T-helper 22 cell (primary cell): ENCODE measurements around the gene PPAN.
A peak's percentile ranks its signal among the peaks of the same experiment; 100 is the strongest.

Source experiments
- DNase-seq: peaks from one replicate; pipeline ENCODE4 v3.0.0-alpha.2; 2020; ENCODE audit warnings: low read depth

The PPAN gene

DNA sequence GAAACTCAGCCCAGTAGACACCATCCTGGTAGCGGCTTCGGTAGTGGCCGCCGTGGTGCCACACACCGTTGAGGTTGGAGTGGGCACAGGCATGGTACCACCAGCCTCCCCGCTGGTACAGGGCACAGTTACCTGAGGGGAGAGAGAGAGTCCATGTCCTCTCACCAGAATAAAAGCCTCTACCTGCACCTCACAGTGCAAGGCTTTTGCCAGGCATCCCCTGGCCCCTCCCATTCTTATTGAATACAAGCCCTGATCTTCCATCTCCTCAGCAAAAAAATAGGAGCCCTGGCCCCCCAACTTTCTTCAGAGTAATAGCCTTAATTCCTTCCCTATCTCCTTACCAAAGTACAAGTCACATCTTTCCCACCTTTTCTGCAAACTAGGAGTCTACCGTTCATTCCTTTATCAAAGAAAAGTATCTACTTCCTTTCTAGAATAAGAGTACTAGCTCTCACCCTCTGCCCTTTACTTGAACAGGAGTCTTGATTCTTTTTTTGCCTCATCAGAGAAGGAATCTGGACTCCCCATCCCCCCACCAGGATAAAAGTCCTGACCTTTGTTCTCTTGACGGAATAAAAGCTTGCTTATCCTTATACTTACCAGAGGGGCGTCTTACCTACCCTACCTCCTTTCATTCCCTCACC, 13.4 kb upstream of the PPAN start:
- DNase-seq = no peak

DNA sequence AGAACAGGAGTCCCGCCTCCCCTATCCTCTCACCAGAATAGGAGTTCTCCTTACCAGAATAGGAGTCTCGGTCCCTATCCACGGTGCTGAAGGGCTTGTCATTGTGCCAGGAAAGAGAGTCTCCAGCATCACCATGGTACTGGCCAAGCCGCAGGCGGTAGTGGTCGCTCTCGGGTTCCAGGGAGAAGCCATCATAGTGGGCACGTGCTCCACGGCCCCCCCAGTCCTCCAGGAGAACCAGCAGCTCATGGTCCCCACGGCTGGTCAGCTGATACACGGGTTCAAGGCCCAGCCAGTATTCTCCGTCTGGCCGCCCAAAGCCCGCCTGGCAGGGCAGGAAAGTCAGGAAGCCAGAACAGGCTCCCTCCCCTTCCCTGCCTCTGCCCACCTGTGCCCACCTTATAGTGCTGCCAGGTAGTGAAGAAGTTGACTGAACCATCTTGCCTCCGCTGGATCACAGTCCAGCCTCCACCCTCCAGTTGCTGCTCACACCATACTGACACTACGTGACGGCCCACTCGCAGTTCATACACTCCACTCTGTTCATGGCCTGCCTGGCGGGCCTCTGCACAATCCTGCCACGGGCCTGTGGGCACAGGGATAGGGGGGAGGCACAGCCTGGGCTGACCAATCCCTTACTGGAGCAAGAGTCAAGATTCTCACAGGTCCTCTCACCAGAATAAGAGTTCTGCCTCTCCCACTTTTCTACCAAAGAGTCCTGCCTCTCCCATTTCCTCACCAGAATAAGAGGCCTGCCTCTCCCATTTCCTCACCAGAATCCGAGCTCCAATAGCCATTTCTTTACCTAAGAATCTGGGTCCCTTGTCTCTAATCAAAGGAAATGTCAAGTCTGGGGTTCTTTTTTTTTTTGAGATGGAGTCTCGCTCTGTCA, 12.6 kb upstream of the PPAN start:
- no peak for DNase-seq

DNA sequence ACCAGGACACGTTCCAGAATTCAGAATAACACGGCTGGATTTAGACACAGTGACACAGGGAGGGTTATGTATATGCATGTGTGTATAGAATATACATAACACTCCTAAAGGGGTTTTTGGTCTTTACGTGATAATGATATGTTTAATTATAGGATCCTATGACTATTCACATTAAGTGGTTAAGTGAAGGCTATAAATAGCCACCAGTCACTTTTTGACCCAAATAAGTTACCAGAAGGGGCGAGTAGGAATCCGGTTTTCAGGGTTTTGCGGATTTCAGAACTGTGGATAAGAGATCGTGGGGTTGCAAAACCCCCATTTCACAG, 10.6 kb upstream of the PPAN start:
- DNase-seq = no peak

DNA sequence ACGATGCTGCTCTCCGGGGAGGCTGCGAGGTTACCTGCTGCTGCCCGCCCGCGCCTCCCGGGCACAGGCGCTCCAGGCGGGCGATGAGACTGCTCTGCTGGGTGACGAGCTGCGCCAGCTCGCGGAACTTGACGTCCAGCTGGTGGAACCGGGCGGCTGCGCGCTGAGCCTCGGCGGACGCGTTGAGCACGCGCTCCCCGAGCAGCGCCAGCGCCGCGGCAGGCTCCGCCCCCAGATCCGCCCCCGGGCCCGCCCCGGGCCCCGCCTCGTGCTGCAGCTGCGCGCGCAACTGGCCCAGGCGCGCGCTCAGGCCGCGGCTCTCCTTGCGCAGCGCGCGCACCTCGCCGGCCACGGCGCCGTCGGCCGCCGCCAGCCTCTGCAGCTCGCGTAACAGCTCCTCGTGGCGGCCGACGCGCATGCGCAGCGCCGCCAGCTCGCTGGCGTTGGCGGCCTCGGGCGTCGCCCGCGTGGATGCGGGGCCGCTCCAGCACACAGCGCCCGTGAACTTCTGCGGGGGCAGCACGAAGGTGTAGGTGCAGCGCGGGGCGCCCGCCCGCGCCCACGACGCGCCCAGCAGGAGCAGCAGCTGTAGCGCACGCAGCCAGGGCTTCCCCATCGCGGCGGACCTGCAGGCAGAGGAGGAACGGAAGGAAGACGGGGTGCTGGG, 10.1 kb upstream of the PPAN start:
- DNase-seq = peak; percentile 79

DNA sequence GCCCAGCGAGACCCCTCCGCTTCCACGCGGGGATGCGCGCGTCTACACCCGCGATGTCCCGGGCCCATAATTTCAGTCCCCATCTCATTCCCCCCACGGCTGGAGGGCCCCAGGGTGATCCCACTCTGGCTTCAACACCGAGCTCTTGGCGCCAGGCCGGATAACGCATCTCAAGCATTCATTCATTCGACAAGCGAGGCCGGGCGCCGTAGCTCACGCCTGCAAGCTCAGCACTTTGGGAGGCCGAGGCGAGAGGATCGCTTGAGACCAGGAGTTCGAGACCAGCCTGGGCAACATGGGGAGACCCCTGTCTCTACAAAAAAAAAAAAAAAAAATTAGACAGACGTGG, 9.6 kb upstream of the PPAN start:
- no peak for DNase-seq

DNA sequence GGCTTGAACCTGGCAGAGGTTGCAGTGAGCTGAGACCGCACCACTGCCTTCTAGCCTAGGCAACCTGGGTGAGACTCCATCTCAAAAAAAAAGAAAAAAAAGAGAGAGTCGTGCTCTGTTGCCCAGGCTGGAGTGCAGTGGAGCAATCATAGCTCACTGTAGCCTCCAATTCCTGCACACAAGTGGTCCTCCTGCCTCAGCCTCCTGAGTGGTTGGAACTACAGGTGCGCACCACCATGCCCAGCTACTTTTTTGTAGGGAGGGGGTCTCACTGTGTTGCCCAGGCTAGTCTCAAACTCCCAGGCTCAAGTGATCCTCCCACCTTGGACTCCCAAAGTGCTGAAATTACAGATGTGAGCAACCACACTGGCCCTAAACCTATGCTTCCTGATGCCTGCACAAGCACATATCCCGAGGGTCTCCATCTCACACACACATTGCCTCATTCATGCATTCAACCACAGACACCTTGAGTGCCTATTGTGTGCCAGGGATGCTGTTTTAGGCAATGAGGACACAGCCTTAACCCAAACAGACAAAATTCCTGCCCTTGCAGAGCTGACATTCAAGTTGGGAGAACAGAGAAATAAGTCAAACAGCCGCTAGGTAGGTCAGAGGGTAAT, 5.9 kb upstream of the PPAN start:
- no peak for DNase-seq

DNA sequence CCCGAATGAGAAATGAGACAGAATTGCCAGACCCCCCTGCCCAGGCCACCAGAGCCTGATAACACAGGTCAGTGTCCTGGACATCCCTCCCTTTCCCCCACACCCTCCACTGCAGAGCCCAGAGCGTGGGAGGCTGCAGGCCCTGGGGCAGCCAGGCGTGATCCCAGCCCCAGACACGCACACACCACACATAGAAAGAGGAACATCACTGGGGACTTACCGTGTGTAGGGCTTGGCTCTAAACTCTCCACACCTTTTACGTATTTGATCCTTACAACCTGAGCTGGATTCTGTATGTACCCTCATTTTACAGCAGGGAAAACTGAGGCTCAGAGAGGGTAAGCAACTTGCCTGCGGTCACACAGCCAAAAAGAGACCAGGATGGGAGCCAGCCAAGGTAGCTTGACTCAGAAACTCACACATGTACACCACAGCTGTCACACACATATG, 3.4 kb upstream of the PPAN start:
- no peak for DNase-seq

GRCh38 chr19:10104130-10104513, 2.0 kb upstream of the PPAN start:
- DNase-seq = no peak

GRCh38 chr19:10104665-10105508, 1.3 kb upstream of the PPAN start:
- peak; percentile 83 for DNase-seq

- DNase-seq = peak; percentile 59
Observed at GRCh38 chr19:10105509-10106099, 558 bp upstream of the PPAN start.

- no peak for DNase-seq
Observed at GRCh38 chr19:10107254-10107653, 1.1 kb downstream of the PPAN start.

DNA sequence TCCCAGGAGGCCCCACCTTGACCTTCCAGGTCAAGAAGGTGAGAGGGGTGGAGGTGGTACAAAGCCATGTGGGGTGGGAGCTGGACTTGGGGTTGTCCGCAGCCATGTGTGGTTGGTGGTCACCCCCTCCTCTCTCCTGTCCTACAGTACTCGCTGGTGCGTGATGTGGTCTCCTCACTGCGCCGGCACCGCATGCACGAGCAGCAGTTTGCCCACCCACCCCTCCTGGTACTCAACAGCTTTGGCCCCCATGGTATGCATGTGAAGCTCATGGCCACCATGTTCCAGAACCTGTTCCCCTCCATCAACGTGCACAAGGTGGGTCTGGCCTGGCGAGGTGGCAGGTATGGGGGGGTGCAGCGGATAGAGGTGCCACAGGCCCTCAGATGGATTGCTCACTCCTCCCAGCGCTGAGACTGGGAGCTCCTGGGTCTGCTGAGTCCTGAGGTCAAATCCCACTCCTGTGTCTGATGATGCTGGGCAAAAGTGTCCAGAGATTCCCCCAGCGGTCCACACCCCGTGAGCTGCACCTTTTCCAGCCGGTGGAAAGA, 1.7 kb downstream of the PPAN start:
- DNase-seq = no peak

DNA sequence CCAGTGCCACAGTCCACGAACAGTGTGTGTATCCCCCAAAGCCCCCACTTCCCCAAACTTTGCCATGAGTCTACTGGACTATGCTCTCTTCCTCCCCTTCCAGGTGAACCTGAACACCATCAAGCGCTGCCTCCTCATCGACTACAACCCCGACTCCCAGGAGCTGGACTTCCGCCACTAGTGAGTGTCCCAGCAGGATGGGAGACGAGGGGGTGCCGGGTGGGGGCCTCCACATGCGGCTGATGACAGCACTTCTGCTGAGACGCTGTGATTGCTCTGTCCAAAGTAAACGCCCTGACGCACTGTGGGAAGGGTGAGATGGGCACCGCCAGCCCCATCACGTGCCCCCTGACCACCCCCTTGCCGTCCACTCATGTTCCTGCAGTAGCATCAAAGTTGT, 3.4 kb downstream of the PPAN start:
- DNase-seq = no peak

DNA sequence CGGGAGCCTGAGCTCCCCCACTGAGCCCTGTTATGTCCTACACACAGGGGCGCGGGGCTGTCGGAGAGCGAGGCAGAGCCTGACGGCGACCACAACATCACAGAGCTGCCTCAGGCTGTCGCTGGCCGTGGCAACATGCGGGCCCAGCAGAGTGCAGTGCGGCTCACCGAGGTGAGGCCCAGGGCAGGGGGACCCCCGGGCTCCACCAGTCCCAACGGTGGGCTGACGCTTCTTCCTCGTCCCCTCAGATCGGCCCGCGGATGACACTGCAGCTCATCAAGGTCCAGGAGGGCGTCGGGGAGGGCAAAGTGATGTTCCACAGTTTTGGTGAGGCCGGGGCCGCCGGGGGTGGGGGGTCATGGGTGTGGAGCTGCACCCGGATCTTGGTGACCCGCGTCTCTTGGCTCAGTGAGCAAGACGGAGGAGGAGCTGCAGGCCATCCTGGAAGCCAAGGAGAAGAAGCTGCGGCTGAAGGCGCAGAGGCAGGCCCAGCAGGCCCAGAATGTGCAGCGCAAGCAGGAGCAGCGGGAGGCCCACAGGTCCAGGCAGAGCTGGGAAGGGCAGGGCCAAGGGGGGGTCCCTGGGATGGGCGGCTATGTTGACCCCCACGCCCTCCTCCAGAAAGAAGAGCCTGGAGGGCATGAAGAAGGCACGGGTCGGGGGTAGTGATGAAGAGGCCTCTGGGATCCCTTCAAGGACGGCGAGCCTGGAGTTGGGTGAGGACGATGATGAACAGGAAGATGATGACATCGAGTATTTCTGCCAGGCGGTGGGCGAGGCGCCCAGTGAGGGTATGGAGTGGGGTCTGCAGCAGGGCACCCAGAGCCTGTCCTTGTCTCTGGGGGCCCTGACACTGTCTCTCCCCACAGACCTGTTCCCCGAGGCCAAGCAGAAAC, 4.2 kb downstream of the PPAN start:
- DNase-seq = no peak

DNA sequence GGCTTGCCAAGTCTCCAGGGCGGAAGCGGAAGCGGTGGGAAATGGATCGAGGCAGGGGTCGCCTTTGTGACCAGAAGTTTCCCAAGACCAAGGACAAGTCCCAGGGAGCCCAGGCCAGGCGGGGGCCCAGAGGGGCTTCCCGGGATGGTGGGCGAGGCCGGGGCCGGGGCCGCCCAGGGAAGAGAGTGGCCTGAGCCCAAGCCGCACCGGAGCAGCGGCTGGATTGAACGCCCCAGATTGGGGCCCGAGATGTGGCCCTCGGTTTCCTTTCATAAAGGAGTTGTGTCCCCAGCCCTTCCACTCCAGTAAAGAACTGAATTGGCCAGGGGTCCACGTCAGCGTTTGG, 4.8 kb downstream of the PPAN start:
- no peak for DNase-seq

- no peak for DNase-seq
Observed at GRCh38 chr19:10111405-10111811, 5.2 kb downstream of the PPAN start, which contains the start of gene P2RY11. P2RY11 (plus strand) TSS chr19:10111693; CDS start chr19:10111722, 29 bp downstream.

DNA sequence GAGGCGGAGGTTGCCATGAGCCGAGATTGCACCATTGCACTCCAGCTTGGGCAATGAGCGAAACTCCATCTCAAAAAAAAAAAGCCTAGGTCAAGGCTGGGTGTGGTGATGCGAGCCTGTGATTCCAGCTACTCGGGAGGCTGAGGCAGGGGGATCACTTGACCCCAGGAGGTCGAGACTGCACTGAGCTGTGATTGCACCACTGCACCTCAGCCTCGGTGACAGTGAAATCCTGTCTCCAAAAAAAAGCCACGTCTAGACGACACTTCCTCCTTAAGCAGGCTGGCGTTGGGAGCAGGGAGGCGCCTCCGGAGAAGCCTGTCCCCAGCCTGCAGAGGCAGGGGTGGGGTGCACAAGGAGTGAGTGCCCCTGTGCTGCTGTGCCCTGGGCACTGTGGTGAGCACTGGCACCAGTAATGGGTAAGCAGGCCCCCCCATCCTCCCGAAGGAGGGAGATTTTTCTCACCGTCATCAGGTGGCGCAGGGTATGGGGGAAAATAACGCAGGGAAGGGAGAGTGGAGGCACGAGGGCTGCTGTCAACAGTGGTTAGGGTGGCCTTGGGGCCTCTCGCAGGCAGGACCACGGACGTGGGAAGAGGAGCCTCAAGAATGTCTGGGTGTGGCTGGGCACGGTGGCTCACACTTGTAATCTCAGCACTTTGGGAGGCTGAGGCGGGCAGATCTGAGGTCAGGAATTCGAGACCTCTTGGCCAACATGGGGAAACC, 6.0 kb downstream of the PPAN start:
- peak; percentile 64 for DNase-seq

DNA sequence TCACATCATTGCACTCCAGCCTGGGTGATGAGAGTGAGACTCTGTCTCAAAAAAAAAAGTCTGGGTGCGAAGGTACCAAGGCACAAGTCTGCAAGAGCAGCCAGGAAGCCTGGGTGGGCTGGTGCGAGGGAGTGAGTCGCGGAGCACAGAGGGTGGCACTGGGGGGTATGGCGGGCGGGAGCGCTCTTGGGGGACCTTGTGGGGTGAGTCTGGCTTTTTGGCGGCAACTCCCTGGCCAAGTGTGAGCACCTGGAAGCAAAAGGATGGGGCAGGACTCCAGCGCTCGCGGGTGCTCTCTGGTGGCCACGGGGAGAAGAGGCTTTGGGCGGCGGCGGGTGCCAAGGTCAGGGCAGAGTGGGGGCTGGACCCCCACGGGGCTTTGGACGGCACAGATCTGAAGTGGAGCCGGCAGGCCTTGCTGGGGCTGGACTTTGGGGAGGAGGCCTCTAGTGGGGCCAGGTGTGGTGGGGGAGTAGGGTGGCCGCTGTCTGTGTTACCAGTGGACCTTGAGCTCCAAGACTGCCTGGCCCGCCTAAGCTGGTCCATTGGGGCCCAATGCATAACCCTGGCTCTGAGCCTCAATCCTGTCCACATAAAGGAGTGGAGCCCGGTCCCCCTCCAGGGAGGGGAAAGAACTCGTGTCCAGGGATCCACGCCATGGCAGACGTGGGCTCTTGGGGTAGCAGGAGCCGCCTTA, 6.9 kb downstream of the PPAN start:
- DNase-seq = peak; percentile 43

DNA sequence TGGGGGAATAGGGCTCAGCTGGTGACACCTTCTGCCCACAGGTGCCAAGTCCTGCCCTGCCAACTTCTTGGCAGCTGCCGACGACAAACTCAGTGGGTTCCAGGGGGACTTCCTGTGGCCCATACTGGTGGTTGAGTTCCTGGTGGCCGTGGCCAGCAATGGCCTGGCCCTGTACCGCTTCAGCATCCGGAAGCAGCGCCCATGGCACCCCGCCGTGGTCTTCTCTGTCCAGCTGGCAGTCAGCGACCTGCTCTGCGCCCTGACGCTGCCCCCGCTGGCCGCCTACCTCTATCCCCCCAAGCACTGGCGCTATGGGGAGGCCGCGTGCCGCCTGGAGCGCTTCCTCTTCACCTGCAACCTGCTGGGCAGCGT, 7.4 kb downstream of the PPAN start:
- DNase-seq = no peak
